GM18498 (cell line): ENCODE measurements around the gene FTO.

Experiments used
- ATAC-seq: cut with Tn5 transposase; IDR thresholded peaks from one replicate; pipeline ENCODE4 v1.9.1; 2021; ENCODE audit warnings: mild to moderate bottlenecking, moderate library complexity; ENCODE audit not compliant: unreplicated experiment

Gene FTO

DNA sequence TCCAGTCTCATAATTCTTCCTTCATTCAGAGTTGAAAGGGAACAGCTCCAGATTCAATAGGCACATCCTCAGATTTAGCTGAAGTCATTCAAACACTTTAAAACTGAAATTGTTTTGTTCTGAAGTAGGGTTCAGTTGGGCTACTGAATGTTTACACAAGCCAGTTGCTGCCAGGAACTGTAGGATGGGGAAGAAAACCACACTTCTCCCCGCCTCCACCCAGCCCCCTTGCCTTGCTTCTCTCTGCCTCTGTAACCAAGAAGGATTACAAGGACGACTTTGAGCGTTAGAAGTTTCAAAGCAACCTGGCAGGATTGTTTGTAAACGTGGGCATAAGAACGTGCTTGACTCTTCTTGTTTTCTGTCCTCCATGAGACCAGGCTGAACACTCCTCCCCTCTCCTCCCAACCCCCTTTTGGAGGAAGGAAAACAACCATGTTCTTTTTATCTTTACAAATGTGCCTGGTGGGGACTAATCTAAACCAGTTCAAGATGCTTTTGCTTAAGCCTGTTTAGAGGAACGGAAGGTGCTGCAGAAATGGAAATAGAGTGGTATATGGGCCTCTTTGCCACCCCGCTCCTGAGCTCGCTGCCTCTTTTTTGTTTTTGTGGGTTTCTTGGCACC, 287.9 kb downstream of the FTO start:
- ATAC-seq = no peak

DNA sequence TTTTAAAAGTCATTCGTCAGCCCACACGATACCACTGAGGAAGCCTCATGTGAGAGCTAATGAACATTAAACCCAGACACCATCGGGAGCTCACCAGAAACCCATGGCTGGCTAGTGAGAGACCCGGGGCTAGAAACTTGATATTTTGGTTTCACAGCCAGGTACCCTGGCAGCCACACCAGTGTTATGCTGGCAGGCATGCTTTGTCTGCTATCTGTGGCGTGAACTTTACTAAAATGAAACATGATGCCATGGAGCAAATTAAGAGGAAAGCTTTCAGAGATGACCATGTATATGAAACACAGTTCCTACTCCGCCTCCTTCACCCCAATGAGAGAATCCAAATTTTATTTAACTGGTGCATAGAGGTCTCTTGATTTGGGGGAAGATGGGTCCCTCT, 291.4 kb downstream of the FTO start:
- ATAC-seq = no peak

DNA sequence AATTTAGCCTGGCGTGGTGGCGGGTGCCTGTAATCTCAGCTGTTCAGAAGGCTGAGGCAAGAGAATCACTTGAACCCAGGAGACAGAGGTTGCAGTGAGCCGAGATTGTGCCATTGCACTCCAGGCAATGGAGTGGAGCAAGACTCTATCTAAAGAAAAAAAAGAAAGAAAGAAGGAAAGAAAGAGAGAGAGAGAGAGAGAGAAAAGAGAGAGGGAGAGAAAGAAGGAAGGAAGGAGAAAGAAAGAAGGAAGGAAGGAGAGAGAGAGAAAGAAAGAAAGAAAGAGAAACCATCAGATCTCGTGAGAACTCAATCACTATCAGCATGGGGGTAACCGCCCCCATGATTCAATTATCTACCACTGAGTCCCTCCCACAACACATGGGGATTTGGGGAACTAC, 293.0 kb downstream of the FTO start:
- ATAC-seq = no peak

DNA sequence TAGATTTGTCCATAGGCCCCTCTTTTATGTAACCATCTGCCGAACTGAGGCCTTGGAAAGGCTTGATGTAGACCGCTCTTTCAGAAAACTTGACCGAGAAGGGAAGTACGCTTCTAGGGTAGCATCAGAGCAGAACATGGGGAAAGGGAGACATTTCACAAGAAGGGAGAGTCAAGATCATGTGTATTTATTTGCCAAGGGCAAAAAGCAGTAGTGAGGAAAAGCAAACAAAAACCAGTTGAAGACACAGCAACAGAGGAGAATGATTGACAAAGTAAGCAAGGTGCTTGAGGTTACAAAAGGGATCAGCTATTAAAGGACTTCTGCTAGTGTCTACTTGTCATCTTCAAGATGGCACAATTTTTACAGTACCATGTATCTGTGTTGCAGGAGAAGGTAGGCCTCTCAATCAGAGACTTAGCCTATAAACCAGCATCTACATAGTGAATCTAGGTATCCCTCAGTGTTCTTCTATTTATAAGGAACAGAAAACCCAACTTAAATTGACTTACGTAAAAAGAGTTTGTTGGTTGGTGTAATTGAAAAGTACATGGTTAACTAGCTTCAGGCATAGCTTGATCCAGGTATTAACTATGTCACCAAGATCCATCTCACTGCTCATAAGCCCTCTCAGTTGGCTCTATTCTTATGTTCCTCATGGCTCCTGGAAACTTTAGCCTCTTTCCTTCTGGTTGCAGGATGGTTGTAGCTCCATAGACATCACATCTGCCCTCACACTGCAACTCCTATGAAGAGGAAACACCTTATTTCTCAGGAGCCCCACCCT, 294.3 kb downstream of the FTO start:
- no peak for ATAC-seq

DNA sequence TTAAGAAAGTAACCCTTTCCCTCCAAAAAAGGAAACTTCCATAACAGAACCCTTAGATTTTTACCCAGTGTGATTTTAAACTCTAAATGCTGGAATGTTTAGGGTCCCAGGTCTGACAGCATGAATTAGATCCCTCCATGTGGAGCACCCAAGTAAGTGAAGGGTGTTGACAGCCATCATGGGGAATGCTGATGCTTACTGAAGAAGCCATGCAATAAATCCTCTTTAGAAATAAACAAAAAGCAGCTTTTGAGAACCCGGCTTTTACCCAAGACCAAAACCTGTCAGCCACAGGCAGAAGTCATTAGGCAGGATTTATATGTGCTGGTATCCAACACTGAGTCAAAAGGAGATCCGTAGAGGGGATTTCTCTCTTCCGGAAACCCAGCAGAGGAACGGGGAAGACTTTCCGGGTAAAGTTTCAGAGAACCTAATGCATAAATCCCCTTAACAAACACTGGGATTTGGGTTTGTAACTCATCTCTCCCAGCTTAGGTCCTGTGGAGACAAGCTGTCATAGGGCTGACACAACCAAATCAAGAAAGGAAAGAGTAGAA, 295.1 kb downstream of the FTO start:
- no peak for ATAC-seq

DNA sequence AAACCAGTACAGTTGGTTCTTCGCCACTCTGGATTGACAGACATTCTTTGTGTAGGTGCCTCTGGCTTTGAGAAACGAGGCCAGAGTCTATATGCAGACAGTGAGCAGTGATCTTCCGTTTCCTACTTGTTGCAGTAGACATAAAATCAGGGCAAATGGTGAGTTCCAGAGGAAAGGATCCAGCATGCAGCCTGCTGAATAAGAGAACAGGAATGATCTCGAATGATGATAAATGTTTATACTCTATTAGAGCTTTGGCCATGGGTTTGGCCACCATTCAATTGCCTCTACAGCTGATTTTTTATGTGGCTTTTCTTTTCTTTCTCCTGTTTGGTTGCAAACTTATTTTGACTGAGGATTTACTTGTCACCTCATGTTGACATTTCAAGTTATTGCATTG, 295.9 kb downstream of the FTO start:
- no peak for ATAC-seq

DNA sequence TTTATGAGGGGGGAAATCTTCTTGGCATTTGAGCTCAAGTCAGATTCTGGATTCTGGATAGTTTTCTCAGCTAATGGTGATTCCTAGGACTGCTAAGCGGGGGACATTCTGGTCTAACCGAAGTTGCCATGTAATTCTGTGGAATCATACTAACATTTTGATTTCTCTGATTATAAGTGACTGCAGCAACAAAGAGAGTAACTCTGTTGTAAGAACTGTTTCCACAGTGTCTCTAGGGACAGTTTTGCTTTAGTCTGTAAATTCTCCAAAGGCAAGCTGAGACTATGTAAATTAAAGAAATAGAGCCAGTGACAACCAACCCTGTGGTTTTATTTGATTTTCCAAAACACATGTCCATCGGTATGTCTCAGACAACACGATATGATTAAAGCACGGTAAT, 296.4 kb downstream of the FTO start:
- no peak for ATAC-seq

DNA sequence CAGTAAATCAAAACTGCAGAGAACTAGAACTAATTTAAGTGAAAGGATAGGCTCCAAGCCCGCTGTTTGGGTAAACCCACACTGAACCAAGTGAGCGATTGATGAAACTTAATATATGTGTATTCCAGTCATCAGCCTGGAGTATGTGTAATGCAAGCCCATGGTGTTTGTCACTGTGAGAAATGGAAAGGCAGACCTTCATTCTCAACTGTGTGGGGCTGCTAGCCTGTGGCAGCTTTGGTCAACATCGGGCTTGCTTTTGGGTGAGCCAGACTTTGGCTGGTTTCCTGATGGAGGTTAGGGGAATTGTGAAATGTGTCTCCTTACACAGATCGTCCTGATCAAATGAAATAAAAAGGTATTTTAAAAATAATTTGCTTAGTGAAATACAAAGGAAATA, 302.7 kb downstream of the FTO start:
- no peak for ATAC-seq

DNA sequence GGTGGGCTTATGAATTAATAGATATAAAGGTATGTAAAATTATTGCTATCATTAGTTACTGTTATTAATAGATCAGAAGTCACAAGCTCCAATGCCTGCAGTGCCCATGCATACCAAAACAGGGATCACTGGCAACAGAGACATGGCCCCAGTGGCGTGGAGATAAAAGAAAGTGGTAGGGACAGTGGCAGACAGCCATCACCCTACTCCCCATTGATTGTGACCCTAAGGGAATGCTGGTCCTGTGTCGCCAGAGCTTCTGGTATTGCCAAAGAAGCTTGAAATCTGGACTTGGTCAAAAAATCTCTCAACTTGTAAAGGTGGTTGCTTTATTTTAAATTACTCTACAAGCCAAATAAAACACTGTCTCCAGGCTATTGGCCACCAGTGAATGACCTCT, 303.5 kb downstream of the FTO start:
- ATAC-seq = no peak

DNA sequence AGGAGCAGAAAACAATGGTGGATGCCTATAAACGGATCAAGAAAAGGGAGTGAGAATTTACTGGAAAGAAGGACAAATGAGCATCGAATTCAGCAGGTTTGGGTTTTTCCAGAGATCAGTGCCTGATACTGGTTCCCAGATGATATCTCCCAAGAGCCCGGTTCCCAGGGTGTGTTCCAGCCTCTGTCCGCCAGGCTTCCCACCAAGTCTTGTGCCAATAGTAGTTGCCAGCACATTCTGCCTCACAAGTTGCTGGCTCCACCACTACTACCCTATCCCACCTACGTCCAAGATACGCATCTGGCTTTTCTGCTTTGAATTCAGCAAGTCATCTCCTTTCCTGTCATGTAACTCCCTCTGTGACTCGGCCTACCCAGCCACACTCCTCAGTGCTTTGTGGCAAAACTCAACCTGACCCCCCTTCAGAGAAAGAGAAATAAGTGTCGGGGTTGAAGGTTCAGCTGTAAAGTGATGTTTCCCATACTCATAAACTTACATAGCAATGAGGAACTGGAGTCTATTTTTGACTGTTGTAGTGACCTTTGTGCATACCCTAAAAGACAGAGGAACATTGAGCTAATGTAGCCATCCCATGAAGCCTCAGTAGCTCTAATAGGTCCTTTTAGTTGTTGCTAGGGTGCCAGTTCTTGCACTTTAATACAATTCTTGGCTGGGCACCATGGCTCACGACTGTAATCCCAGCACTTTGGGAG, 305.7 kb downstream of the FTO start:
- ATAC-seq = no peak

DNA sequence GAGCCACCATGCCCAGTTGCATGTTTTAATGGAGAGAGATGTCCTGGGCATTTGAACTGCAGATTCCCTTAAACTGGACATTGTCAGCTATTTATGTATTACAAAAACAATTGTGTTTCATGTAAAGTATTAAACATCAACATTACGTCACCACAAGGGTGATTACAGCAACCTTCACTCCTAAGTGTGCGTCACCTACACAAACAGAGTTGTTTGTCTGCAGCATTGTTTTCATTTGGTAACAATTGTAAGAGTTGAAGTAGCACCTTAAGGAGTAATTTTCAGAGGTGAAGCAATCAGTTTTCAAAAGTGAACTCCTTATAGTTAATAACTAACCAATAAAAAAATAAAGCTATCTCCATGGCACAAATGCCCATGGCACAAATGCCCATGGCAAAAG, 311.2 kb downstream of the FTO start:
- no peak for ATAC-seq

DNA sequence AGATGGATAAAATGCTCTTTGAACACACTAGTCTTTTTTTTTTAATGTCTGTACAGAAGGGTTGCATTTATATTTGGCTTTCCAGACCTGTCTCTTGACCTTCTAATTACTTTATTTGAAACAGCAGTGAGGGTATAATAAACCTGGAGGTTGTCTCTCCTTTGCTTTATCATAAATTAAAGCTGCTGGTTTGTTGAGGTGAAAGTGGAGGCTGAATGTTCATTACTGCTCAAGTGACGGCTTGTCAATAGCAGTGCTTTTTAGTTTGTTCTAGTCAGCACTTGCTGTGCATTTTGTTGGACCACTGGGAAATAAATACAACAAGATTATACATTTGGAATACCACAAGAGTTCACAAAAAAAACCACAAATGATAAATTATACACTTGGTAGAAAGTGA, 318.4 kb downstream of the FTO start:
- no peak for ATAC-seq

DNA sequence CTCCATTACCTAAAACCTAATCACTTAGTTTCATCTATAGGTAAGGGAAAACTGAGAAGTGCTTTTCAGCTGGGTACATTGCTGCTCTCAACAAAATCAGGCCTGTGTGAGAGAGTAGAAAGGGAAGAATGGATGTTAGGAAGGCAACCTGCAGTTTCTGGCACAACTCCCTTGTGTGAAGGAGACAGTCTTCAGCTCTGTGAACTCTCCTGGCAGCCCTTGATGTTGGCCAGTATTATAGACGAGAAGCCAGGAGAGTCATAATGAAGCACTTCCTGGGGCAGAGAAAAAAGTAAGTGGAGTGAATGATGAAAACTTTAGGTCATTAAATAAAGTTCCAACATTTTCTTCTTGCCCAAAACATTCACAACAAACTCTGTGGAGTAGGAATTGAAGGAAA, 322.5 kb downstream of the FTO start:
- ATAC-seq = no peak

DNA sequence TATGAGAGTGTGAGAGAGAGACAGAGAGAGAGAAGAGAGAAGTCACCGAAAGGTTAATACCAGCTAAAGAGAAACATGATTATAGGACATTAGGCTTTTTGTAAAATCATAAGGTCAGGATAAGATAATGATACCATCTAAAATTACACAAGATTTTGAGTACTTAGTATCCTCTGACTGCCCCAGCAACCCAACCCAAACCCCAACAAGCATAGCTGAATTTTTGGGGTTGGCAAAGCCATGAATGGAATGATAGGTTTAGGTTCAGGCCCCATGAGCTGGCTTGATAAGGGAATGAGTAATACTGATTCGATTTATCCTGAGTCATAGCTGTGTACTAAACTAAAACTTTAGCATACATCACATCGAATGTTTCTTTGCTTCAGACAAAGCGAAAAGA, 323.1 kb downstream of the FTO start:
- no peak for ATAC-seq

DNA sequence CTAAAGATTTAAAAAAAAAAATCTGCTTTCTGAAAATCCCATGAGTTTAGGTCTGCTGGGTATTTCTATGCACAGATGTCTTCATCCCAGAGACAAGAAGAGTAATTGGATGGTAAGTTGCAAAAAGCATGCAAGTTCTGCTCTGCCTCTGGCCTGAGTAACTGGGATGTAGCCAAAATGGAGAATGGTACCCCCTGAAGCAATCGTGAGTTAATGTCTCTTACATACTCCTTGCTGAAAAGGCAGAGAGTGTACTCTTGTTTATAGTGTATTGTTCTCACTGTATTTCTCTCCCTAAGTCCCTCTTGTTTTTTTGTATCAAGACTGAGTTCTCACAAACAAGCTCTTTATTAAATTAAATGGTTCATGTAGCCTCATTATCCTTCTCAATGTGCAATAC, 323.6 kb downstream of the FTO start:
- ATAC-seq = no peak

DNA sequence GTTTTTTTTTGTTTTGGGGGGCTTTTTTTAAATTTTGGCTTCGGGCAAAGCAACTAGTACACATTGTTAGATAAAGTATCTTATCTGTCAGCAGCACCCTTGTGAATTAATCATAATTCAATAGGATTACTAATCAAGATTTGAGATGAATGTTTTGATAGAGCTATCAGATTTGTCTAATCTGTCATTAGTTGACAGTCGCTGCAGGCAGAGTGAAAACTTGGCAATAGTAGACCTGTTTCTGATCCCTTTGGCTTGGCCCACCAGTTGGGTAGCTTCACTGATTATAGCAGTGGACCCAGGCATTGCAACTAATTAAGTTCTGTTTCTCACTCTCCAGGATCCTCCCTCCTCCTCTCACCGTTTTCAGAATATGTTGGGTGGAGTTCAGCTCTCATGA, 324.0 kb downstream of the FTO start:
- ATAC-seq = no peak

DNA sequence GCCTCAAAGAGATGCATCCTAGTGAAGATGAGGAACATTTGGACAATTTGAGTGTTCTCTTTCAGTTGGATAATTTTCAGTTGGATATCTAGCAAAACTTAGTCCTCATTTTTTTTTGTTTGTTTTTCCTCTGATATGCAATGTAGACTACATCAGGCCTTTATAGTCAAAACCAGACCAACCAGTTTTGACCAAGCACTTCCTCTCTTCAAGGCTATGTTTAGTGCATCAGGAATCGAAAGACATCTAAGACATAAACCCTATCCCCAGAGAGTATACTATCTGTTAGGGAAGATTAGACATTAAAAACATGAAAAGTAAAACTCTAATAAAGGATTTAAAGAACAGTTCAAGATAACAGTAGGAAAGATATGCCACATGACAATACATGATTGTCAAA, 326.5 kb downstream of the FTO start:
- ATAC-seq = no peak

DNA sequence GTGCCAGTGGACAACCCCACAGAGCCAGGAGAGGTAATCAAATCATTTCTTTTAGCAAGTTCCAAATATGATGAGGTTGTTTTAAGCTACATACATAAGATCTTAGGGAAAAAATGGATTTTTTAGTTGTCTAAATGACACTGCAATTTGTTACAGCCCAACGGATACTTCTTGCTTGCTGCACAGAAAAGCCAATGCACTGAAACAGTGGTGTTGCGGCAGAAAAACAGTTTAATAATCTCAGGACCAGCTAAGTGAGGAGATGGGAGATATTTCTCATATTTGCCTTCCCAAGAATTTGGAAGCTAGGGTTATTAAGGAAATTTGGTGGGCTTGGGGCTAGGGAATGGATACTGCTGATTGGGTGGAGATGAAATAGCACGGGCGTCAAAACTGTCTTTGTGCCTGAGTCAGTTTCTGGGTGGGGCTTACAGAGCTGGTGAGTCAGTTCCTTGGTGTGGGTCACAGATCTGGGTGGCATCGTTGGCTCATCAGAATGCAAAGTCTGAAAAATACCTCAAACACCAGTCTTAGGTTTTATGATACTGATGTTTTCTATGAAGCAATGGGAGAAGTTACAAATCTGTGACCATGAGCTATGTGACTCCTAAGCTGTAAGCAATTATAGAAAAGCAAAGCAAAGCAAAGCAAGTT, 327.3 kb downstream of the FTO start:
- ATAC-seq = no peak

DNA sequence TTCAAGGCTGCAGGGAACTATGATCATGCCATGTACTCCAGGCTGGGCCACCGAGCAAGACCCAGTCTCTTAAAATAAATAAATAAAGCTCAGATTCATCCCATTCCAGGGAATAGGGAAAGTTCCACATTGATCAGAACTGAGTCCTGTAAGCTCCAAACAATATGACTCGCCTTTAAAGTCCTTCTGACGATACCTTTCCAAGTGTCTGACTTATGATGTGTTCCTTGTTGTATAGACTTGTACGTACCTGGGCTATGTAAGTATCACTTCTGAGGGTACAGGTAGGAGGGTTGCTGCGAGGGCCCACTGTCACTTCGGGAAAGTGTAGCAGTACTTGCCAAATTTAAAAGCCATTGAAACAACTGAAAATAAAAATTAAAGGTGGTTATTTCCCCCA, 329.8 kb downstream of the FTO start:
- no peak for ATAC-seq

DNA sequence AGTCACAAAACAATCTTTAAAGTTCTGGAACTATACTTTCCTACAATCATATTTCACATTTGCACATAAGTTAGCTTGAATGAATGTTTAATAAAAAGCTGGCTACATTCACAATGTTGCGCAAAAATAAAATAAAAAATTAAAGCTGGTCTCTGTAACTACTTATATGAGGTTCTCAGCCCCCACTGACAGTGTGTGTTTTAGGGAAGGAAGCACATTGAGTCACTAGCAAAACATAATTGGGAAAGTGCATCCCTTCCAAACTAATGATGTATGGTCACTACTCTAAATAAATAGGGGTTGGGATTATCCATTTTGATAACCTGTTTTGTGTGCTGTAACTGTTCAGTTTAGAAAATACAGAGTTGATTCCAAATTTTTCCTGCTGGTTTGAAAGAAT, 330.7 kb downstream of the FTO start:
- ATAC-seq = no peak

DNA sequence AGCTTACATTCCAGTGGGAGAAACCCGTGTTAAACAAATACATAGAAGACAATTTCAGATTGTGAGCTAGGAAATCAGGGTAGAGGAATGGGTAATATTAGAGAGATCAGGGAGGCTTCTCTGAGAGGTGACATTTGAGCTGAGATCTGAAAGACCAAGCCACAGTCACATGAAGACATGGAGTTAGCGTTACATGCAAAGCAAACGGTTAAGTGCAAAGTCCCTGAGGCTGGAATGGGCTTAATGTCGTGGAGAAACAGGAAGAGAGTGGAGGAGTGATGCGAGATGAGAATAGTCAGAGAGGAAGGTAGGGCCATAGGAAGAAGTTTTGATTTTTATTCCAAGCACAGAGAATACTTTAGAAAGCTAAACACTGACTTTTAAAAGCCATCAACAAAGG, 336.5 kb downstream of the FTO start:
- ATAC-seq = no peak
